KMS-11 (cell line): Measurements from ENCODE around the gene DAZAP1.

Experiments
- H2AFZ ChIP-seq: fragments of 200-600 bp; sonication (generic); 2 replicates; pipeline ENCODE4 v1.6.1; 2016; ENCODE audit warnings: antibody characterized with exemption, mixed run types, low read depth
- H3K27ac ChIP-seq: fragments of 200-600 bp; sonication (generic); 2 replicates; pipeline ENCODE4 v1.6.1; 2016; ENCODE audit warnings: mild to moderate bottlenecking, mixed run types
- H3K27me3 ChIP-seq: fragments of 200-600 bp; sonication (generic); 2 replicates; pipeline ENCODE4 v1.6.1; 2017; ENCODE audit warnings: mild to moderate bottlenecking, low read depth, mixed run types, moderate library complexity; ENCODE audit not compliant: insufficient read depth
- H3K36me3 ChIP-seq: fragments of 200-600 bp; sonication (generic); 2 replicates; pipeline ENCODE4 v1.6.1; 2017; ENCODE audit warnings: mild to moderate bottlenecking, mixed run types; ENCODE audit not compliant: insufficient read depth
- H3K4me1 ChIP-seq: fragments of 200-600 bp; sonication (generic); 2 replicates; pipeline ENCODE4 v1.6.1; 2016; ENCODE audit warnings: mild to moderate bottlenecking, low read depth, mixed run types; ENCODE audit not compliant: poor library complexity, severe bottlenecking
- H3K4me2 ChIP-seq: fragments of 200-600 bp; sonication (generic); 2 replicates; pipeline ENCODE4 v1.7.0; 2016; ENCODE audit warnings: mild to moderate bottlenecking, mixed run types
- H3K4me3 ChIP-seq: fragments of 200-600 bp; sonication (generic); IDR thresholded peaks from 2 replicates; pipeline ENCODE4 v1.6.1; 2017; ENCODE audit warnings: low read depth, low read length, mixed read lengths; ENCODE audit not compliant: insufficient read depth
- H3K79me2 ChIP-seq: fragments of 200-600 bp; sonication (generic); 2 replicates; pipeline ENCODE4 v1.6.1; 2016; ENCODE audit warnings: low read depth, mixed run types; ENCODE audit not compliant: insufficient read depth
- H3K9ac ChIP-seq: fragments of 200-600 bp; sonication (generic); 2 replicates; pipeline ENCODE4 v1.6.1; 2016; ENCODE audit warnings: mild to moderate bottlenecking, mixed run types
- H4K20me1 ChIP-seq: fragments of 200-600 bp; sonication (generic); 2 replicates; pipeline ENCODE4 v1.6.1; 2016; ENCODE audit warnings: mild to moderate bottlenecking, mixed run types; ENCODE audit not compliant: insufficient read depth
- TF ChIP-seq, protein P1 (sequence below): fragments of 200-600 bp; sonication (generic); conservative IDR thresholded peaks from 2 replicates; pipeline ENCODE4 v1.6.1; 2017; ENCODE audit warnings: low read depth, mild to moderate bottlenecking, antibody characterized with exemption, low read length, moderate library complexity, mixed read lengths

The DAZAP1 gene

DNA sequence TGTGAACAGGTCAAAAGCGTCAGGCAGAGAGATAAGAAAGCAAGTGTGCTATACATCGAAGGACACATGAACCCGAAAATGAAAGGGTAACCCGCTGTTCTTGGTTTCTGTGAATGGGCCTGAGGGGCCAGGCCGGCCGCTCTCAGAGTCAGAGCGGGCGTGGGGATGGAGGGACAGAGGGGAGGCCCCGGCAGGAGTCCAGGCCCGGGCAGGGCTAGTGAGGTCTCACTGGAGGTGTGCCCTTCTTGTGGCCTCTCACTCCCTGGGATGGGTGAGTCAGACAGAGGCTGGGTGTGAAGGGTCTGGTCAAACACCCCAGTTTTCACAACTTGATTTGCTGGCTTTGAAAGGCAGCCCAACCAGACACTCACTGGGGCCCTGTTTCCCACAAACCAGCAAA is 41.1 kb upstream of the DAZAP1 start:
- Histone ChIP-seq H3K36me3 (no peaks in the 10 kb centered on the region), H3K4me2 (no peak overlapping the region), H3K27ac (no peak overlapping the region), H3K27me3 (no peaks in the 10 kb centered on the region), H3K4me3 (no peak overlapping the region), H3K4me1 (no peaks in the 10 kb centered on the region), H3K9ac (no peak overlapping the region), H4K20me1 (no peaks in the 10 kb centered on the region), H3K79me2 (no peaks in the 10 kb centered on the region), H2AFZ (no peak overlapping the region)
- TF ChIP-seq, protein P1, sequence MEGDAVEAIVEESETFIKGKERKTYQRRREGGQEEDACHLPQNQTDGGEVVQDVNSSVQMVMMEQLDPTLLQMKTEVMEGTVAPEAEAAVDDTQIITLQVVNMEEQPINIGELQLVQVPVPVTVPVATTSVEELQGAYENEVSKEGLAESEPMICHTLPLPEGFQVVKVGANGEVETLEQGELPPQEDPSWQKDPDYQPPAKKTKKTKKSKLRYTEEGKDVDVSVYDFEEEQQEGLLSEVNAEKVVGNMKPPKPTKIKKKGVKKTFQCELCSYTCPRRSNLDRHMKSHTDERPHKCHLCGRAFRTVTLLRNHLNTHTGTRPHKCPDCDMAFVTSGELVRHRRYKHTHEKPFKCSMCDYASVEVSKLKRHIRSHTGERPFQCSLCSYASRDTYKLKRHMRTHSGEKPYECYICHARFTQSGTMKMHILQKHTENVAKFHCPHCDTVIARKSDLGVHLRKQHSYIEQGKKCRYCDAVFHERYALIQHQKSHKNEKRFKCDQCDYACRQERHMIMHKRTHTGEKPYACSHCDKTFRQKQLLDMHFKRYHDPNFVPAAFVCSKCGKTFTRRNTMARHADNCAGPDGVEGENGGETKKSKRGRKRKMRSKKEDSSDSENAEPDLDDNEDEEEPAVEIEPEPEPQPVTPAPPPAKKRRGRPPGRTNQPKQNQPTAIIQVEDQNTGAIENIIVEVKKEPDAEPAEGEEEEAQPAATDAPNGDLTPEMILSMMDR = no peak

DNA sequence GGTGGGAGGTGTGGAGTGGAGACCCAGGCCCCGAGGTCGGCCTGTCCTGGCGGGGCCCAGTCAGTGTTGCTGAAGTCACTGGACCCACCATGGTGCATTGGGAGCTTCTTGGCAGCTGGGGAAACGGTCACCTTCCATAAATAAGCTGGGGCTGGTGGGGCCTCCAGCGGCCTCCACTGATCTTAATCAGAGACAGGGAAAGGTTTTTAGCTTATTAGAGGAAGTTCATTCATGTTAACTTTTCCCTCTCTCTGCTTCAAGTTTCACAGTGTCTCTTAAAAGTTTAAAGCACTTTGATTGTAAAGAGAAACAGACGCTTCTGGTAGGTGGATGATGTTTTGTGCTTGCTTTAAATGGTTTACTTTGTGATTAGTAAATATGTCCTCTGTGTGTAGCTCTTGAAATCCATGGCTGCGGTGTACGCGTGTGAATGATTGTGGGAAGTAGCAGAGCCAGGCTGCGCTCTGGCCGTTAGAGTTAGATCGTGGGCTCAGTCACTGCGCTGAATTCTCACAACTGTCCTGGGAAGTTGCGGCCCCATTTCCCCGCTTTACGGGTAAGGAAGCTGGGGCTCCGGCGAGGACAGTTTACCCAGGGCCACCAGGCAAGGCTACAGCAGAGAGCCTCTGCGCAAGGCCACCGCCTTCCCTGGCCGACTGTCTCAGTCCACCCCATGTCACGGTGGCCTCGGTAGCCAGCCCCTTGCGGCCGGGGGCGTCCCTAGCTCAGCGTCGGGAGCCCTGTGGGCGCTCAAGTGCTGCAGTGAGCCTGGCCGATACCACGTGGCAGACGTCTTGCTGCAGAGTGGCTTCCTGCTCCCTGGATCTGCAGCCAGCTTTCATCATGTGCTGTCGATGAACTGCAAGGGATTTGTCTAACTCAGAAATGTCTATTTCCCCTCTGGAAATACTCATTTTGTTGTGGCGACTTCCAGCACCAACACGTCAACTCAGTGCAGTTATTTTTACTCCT is 40.2 kb upstream of the DAZAP1 start:
- no peak overlapping the region for H3K4me2 ChIP-seq
- no peak overlapping the region for H3K9ac ChIP-seq
- no peaks in the 10 kb centered on the region for H3K4me1 ChIP-seq
- no peak overlapping the region for H3K4me3 ChIP-seq
- H3K36me3 ChIP-seq = no peaks in the 10 kb centered on the region
- no peak overlapping the region for H2AFZ ChIP-seq
- no peak overlapping the region for H3K27ac ChIP-seq
- TF ChIP-seq, protein P1 = no peak
- H3K79me2 ChIP-seq = no peaks in the 10 kb centered on the region
- H4K20me1 ChIP-seq = no peaks in the 10 kb centered on the region
- no peaks in the 10 kb centered on the region for H3K27me3 ChIP-seq

DNA sequence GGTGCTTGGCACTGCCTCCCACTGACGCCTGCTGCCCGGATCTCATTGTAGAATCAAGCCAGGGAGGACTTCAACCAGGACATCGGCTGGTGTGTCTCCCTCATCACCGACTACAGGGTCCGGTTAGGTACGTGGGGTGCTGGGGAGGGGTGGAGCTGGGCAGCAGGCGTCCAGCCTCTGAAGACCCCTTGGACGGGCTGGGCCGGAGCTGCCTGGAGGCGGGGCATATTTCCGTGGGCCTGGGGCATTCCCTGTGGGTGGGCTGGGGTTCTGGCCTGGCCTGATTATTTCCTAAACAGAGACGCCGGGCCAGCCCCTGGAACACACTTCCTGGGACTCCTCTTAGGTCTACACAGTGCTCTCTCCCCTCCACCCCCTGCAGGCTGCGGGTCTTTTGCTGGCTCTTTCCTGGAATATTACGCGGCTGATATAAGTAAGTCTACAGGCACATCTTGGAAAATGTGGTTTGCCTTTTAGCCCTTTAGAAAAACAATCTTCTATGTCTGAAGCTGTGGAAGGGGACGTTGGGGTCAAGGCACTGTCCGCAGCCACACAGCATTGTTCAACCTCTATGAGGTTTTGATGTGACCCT is 38.1 kb upstream of the DAZAP1 start:
- Histone ChIP-seq H3K27me3 (no peaks in the 10 kb centered on the region), H3K9ac (no peak overlapping the region), H3K36me3 (no peaks in the 10 kb centered on the region), H3K27ac (no peak overlapping the region), H3K79me2 (no peaks in the 10 kb centered on the region), H3K4me3 (no peak overlapping the region), H3K4me2 (no peak overlapping the region), H3K4me1 (no peaks in the 10 kb centered on the region), H4K20me1 (no peaks in the 10 kb centered on the region), H2AFZ (no peak overlapping the region)
- TF ChIP-seq, protein P1 = no peak

DNA sequence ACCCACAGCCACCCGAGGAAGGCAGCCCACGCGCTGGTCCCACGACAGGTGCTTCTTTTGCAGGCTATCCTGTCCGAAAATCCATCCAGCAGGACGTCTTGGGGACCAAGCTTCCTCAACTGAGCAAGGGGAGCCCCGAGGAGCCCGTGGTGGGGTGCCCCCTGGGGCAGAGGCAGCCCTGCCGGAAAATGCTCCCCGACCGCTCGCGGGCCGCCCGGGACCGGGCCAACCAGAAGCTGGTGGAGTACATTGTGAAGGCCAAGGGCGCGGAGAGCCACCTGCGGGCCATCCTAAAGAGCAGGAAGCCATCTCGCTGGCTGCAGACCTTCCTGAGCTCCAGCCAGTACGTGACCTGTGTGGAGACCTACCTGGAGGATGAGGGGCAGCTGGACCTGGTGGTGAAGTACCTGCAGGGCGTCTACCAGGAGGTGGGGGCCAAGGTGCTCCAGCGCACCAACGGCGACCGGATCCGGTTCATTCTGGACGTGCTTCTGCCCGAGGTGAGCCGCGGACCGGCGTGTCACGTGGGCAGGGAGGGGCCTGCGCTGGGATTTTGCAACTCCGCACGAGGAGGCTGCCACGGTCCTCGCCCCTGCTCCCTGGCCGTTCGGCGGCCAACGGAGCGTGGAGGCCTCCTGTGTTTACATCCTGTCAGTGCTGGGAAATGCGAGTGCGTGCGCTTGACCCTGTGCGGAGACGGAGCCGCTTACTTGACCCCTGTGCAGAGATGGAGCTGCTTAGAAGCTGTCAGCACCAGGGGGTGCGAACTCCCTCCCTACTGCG is 36.6 kb upstream of the DAZAP1 start:
- no peak overlapping the region for H3K4me2 ChIP-seq
- H3K4me3 ChIP-seq = no peak overlapping the region
- H3K27me3 ChIP-seq = no peaks in the 10 kb centered on the region
- H3K79me2 ChIP-seq = no peaks in the 10 kb centered on the region
- H4K20me1 ChIP-seq = no peaks in the 10 kb centered on the region
- TF ChIP-seq, protein P1 = no peak
- no peak overlapping the region for H2AFZ ChIP-seq
- no peak overlapping the region for H3K27ac ChIP-seq
- no peaks in the 10 kb centered on the region for H3K4me1 ChIP-seq
- H3K36me3 ChIP-seq = no peaks in the 10 kb centered on the region
- no peak overlapping the region for H3K9ac ChIP-seq
